Peyer's patch (tissue), 4 donors: ENCODE measurements around the gene SHISA9.

Experiments used
- CTCF ChIP-seq, 6 experiments: fragments of 450-650 bp in 4 of 6; fragments of 200-600 bp in 2 of 6; sonication (generic) in 1 of 6; IDR thresholded peaks; one replicate each; pipeline ENCODE4 v1.5.1; 2017 to 2019; ENCODE audit warnings: antibody characterized with exemption in 6 of 6, mild to moderate bottlenecking in 3 of 6, moderate library complexity in 1 of 6
- POLR2A ChIP-seq, 2 donors: fragments of 450-650 bp; IDR thresholded peaks; one replicate each; pipeline ENCODE4 v1.5.1; 2017; ENCODE audit warnings: antibody characterized with exemption in 2 of 2, mild to moderate bottlenecking in 2 of 2, moderate library complexity in 2 of 2

GRCh38 chr16:13077816-13078215, 176.4 kb downstream of the SHISA9 start:
- TF ChIP-seq CTCF (IDR thresholded peaks at IDR 0.05) (no peak), POLR2A (IDR thresholded peaks at IDR 0.05) (no peak)
